Esophagus squamous epithelium (tissue), 5 donors: ENCODE measurements around the gene MRM1. TPM values are rescaled to one million over a fixed set of nuclear protein-coding genes. Genes with fewer than 3 reads are reported as not detected.

Source experiments
- DNase-seq: peaks from one replicate; lab custom pipeline; 2025; lab: John Stamatoyannopoulos, UW
- H3K27ac ChIP-seq, 4 donors: fragments of 200-600 bp; sonication (generic); one replicate each; pipeline ENCODE4 v1.5.1; 2016 to 2019; ENCODE audit warnings: mild to moderate bottlenecking in 1 of 4
- H3K27me3 ChIP-seq, 4 donors: fragments of 200-600 bp; sonication (generic); 1 replicate in 3 of 4; 2 replicates in 1 of 4; pipeline versions ENCODE4 v1.5.1 to v1.6.0; 2017 to 2021; ENCODE audit warnings: antibody characterized with exemption in 1 of 4
- H3K36me3 ChIP-seq, 3 donors: fragments of 200-600 bp; sonication (generic); one replicate each; pipeline ENCODE4 v1.5.1; 2016 to 2019
- H3K4me1 ChIP-seq, 3 donors: fragments of 200-600 bp; sonication (generic); one replicate each; pipeline ENCODE4 v1.5.1; 2017 to 2019
- H3K4me3 ChIP-seq, 4 donors: fragments of 200-600 bp; sonication (generic); 1 replicate in 3 of 4; 2 replicates in 1 of 4; pipeline ENCODE4 v1.5.1; 2016 to 2019; ENCODE audit warnings: mild to moderate bottlenecking in 2 of 4, moderate library complexity in 1 of 4
- H3K9me3 ChIP-seq, 3 donors: fragments of 200-600 bp; sonication (generic); one replicate each; pipeline ENCODE4 v1.5.1; 2016 to 2019
- POLR2A ChIP-seq, 4 donors: fragments of 450-650 bp; IDR thresholded peaks; one replicate each; pipeline ENCODE4 v1.6.1; 2017; ENCODE audit warnings: antibody characterized with exemption in 4 of 4, mild to moderate bottlenecking in 4 of 4, moderate library complexity in 3 of 4
- WGBS, 2 donors: methylation state at CpG; one replicate each; pipeline ENCODE4 v1.1.5; 2018; 5-methylcytosine and 5-hydroxymethylcytosine counted together
- intact Hi-C: fragments of 100-400 bp; cut with DNase I; formaldehyde crosslinking; loops from one replicate; pipeline ENCODE4 v1.15.0; 2022
- total RNA-seq, 4 donors: library from RNA; depleted of rRNA; stranded (reverse); fragments of >200 nt; gene quantifications; one replicate each; pipeline ENCODE4 v1.1.0, GENCODE V29; 2016
- TF ChIP-seq, protein P1 (sequence below), 6 experiments: fragments of 450-650 bp in 4 of 6; fragments of 200-600 bp in 2 of 6; sonication (generic) in 2 of 6; IDR thresholded peaks; one replicate each; pipeline ENCODE4 v1.5.1; 2016 to 2019; ENCODE audit warnings: antibody characterized with exemption in 6 of 6, mild to moderate bottlenecking in 4 of 6, moderate library complexity in 4 of 6
- donor health status: DM: yes; HTN: yes; CAD: no.

The MRM1 gene
- total RNA-seq, 4 donors from 2014 or later: 5.9 to 10.1 (median 7.0) TPM

DNA sequence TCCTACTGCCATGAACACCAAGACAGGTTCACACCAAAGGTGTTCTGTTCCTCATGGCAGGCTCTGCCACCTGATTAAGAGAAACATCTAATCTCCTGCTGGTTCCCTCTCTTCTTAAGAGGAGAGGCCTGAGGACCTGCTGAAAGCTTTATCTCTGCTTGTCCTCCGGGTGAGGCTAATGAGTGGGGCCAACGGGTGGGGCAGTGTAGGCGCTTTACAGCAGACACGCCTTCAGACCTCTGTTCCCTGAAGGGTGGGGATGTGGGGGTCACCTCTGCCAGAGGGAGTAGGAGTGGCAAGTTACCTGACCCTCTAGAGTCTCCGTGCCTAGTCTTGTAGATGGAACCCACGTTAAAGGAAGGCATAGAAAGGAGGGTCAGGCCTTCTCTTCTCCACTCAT is 4.2 kb upstream of the MRM1 start:
- H3K9me3 ChIP-seq: no peaks in the 10 kb centered on the region
- peaks cover 17 to 39% (median 17%) of the 10 kb centered on the region in 3 donors for H3K4me1 ChIP-seq
- DNase-seq: no peak
- WGBS, 2 donors: 80 to 84% methylated on average over 2 to 6 of the region's 6 CpGs
- TF ChIP-seq, protein P1, sequence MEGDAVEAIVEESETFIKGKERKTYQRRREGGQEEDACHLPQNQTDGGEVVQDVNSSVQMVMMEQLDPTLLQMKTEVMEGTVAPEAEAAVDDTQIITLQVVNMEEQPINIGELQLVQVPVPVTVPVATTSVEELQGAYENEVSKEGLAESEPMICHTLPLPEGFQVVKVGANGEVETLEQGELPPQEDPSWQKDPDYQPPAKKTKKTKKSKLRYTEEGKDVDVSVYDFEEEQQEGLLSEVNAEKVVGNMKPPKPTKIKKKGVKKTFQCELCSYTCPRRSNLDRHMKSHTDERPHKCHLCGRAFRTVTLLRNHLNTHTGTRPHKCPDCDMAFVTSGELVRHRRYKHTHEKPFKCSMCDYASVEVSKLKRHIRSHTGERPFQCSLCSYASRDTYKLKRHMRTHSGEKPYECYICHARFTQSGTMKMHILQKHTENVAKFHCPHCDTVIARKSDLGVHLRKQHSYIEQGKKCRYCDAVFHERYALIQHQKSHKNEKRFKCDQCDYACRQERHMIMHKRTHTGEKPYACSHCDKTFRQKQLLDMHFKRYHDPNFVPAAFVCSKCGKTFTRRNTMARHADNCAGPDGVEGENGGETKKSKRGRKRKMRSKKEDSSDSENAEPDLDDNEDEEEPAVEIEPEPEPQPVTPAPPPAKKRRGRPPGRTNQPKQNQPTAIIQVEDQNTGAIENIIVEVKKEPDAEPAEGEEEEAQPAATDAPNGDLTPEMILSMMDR (IDR thresholded peaks at IDR 0.05): no peak
- no peak for TF ChIP-seq POLR2A (IDR thresholded peaks at IDR 0.05)
- intact Hi-C loops: no loop called here
- no peak overlapping the region for H3K27ac ChIP-seq
- H3K36me3 ChIP-seq: peaks cover 0 to 10% (median 0%) of the 10 kb centered on the region in 3 donors
- no peaks in the 10 kb centered on the region for H3K27me3 ChIP-seq
- H3K4me3 ChIP-seq: no peak overlapping the region

DNA sequence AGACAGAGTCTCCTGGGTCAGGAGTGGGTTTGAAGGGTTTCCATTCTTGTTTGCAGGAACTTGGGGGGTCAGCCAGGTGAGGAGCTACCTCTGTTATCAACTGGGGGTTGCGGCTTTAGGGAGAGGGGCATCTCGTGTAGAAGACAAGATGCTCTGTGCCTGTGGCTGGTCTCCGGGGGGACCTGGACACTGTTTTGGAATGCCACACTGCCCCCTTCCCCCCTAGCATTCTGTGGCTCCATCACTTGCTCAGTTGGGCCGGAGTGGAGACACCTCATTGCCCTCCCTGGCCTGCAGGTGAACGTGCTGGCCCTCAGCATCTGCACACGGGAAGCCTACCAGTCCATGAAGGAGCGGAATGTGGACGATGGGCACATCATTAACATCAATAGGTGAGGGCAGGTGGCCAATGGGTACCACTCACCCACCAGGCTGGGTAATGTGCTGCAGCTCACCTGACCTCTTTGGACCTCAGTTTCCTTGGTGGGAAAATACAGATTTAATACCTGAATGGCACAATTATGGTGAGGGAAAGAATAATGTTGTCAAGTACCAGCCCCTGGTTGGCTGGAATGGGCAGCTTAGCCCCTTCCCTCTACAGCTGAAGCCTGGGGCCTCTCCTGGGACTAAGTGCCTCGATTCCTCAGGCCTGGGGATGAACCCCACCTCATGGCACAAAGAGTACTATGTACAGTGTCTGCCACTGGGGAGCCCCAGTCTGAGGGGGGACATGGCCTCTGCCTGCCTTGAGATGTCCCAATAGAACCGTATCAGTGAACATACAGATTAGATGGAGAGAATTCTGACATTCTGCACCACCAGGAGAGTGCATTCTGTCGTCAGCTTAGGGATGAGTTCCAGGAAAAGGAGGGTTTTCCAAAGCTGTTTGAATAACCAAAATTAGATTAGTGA is 3.3 kb upstream of the MRM1 start:
- DNase-seq: no peak
- Histone ChIP-seq H3K27me3 (no peaks in the 10 kb centered on the region), H3K36me3 (peaks cover 0 to 10% (median 0%) of the 10 kb centered on the region in 3 donors), H3K4me1 (peaks cover 15 to 39% (median 17%) of the 10 kb centered on the region in 3 donors), H3K27ac (no peak overlapping the region), H3K4me3 (no peak overlapping the region), H3K9me3 (no peaks in the 10 kb centered on the region)
- intact Hi-C loops: no loop called here
- 81 to 89% methylated on average over 5 to 10 of the region's 11 CpGs for WGBS, 2 donors
- TF ChIP-seq, protein P1 (IDR thresholded peaks at IDR 0.05): no peak
- no peak for TF ChIP-seq POLR2A (IDR thresholded peaks at IDR 0.05)

DNA sequence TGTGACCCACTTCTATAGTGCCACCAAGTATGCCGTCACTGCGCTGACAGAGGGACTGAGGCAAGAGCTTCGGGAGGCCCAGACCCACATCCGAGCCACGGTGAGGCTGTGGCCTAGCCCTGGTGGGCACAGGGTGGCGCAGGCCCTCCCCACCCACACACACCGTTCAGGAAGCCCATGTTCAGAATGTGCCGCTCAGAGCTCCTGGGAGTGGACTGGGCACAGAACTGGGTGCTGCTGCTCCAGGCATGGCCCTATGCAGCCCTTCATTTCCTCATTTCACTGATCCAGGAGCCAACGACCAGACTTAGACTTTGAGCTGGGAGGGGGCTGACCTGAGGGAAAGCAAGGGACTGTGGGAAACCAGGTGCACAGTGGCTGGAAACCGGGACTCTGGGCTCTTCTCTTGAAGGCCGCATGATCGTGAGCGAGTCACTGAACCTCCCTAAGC is 2.4 kb upstream of the MRM1 start:
- no peak for DNase-seq
- TF ChIP-seq POLR2A (IDR thresholded peaks at IDR 0.05): no peak
- TF ChIP-seq, protein P1 (IDR thresholded peaks at IDR 0.05): no peak

DNA sequence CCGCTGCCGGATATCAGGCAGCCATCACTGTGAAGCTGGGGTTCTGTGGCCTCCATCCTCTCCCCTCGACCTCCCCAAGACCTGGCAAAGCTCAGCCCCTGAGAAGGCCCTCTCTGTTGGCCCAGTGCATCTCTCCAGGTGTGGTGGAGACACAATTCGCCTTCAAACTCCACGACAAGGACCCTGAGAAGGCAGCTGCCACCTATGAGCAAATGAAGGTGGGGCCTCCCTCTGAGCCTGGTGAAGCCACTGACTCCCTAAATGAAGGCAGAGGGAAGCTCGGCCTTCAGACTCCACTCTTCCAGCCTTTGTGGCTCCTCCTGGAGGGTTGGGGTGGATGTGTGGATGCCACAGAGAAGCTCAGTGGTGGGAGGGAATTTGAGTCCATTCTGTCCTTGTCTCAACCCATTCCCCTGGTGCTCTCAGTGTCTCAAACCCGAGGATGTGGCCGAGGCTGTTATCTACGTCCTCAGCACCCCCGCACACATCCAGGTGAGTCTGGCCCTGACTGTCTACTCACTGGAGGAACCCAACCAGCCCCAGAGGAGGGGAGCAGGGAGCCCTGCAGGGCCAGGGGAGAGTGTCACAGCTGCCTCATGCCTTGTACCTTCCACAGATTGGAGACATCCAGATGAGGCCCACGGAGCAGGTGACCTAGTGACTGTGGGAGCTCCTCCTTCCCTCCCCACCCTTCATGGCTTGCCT is 1.7 kb upstream of the MRM1 start:
- peaks cover 0 to 10% (median 0%) of the 10 kb centered on the region in 3 donors for H3K36me3 ChIP-seq
- H3K9me3 ChIP-seq: no peaks in the 10 kb centered on the region
- intact Hi-C loops: no loop called here
- 92 to 93% methylated on average over 6 to 7 of the region's 11 CpGs for WGBS, 2 donors
- no peaks in the 10 kb centered on the region for H3K27me3 ChIP-seq
- no peak overlapping the region for H3K27ac ChIP-seq
- peaks cover 15 to 37% (median 20%) of the 10 kb centered on the region in 3 donors for H3K4me1 ChIP-seq
- no peak for TF ChIP-seq POLR2A (IDR thresholded peaks at IDR 0.05)
- TF ChIP-seq, protein P1 (IDR thresholded peaks at IDR 0.05): no peak
- H3K4me3 ChIP-seq: no peak overlapping the region
- DNase-seq: no peak

More for the DNA sequence above, 2.4 kb upstream of the MRM1 start:
- Histone ChIP-seq H3K27ac (no peak overlapping the region), H3K27me3 (no peaks in the 10 kb centered on the region), H3K9me3 (no peaks in the 10 kb centered on the region), H3K4me1 (peaks cover 15 to 39% (median 20%) of the 10 kb centered on the region in 3 donors), H3K4me3 (no peak overlapping the region), H3K36me3 (peaks cover 0 to 10% (median 0%) of the 10 kb centered on the region in 3 donors)
- intact Hi-C loops: no loop called here
- 72 to 95% methylated on average over 4 to 5 of the region's 13 CpGs for WGBS, 2 donors
